MM.1S (cell line): ENCODE measurements around the gene DNAH8.

Source experiments
- DNase-seq: peaks from one replicate; pipeline ENCODE4 v3.0.0-alpha.2; 2015
- H2AFZ ChIP-seq: fragments of 300-600 bp; sonication (generic); 2 replicates; pipeline ENCODE4 v1.6.0; 2016; ENCODE audit warnings: antibody characterized with exemption, low read length
- H3F3A ChIP-seq: fragments of 300-600 bp; sonication (generic); 2 replicates; pipeline ENCODE4 v1.6.1; 2016; ENCODE audit warnings: mild to moderate bottlenecking, antibody characterized with exemption, low read length, moderate library complexity, mixed read lengths; ENCODE audit not compliant: insufficient read depth
- H3K27ac ChIP-seq: fragments of 300-600 bp; sonication (generic); 2 replicates; pipeline ENCODE4 v1.5.1; 2016; ENCODE audit warnings: mild to moderate bottlenecking, low read length
- H3K27me3 ChIP-seq: fragments of 300-600 bp; sonication (generic); replicated peaks from 2 replicates; pipeline ENCODE4 v1.6.0; 2016; ENCODE audit warnings: low read length; ENCODE audit not compliant: insufficient read depth
- H3K36me3 ChIP-seq: fragments of 300-600 bp; sonication (generic); replicated peaks from 2 replicates; pipeline ENCODE4 v1.6.1; 2016; ENCODE audit warnings: mild to moderate bottlenecking, low read length, mixed read lengths; ENCODE audit not compliant: insufficient read depth
- H3K4me1 ChIP-seq: fragments of 300-600 bp; sonication (generic); 2 replicates; pipeline ENCODE4 v1.6.1; 2016; ENCODE audit warnings: low read length, mixed read lengths
- H3K4me2 ChIP-seq: fragments of 300-600 bp; sonication (generic); 2 replicates; pipeline ENCODE4 v1.6.0; 2016; ENCODE audit warnings: low read depth, low read length
- H3K4me3 ChIP-seq: fragments of 300-600 bp; sonication (generic); 2 replicates; pipeline ENCODE4 v1.5.1; 2016; ENCODE audit warnings: low read length, mixed read lengths
- H3K79me2 ChIP-seq: fragments of 300-600 bp; sonication (generic); 2 replicates; pipeline ENCODE4 v1.6.1; 2016; ENCODE audit warnings: mixed run types, low read length, mixed read lengths
- H3K9ac ChIP-seq: fragments of 300-600 bp; sonication (generic); 2 replicates; pipeline ENCODE4 v1.6.1; 2016; ENCODE audit warnings: low read length, mixed read lengths
- H3K9me2 ChIP-seq: fragments of 300-600 bp; sonication (generic); replicated peaks from 2 replicates; pipeline ENCODE4 v1.6.1; 2016; ENCODE audit warnings: mild to moderate bottlenecking, low read length, mixed read lengths; ENCODE audit not compliant: insufficient read depth
- H3K9me3 ChIP-seq: fragments of 300-600 bp; sonication (generic); replicated peaks from 2 replicates; pipeline ENCODE4 v1.6.1; 2016; ENCODE audit warnings: mild to moderate bottlenecking, low read length, mixed read lengths; ENCODE audit not compliant: insufficient read depth
- H4K20me1 ChIP-seq: fragments of 300-600 bp; sonication (generic); 2 replicates; pipeline ENCODE4 v1.6.1; 2016; ENCODE audit warnings: mild to moderate bottlenecking, low read length, moderate library complexity, mixed read lengths; ENCODE audit not compliant: insufficient read depth
- EZH2 ChIP-seq: fragments of 300-600 bp; sonication (generic); optimal IDR thresholded peaks from 2 replicates; pipeline ENCODE3; 2017; ENCODE audit warnings: low read depth, mild to moderate bottlenecking, antibody characterized with exemption, low read length, mixed read lengths
- EZH2phosphoT487 ChIP-seq: fragments of 300-600 bp; sonication (generic); IDR thresholded peaks from 2 replicates; pipeline ENCODE4 v1.6.1; 2018; ENCODE audit warnings: antibody characterized with exemption, low read length
- TF ChIP-seq, protein P1 (sequence below): fragments of 300-600 bp; sonication (generic); IDR thresholded peaks from 2 replicates; pipeline ENCODE4 v1.5.1; 2016; ENCODE audit warnings: antibody characterized with exemption, low read length, mixed read lengths

Gene DNAH8

GRCh38 chr6:38901802-38902522 lies 186.9 kb downstream of the DNAH8 start:
- no peak for DNase-seq
- Histone ChIP-seq H3K27me3 (no peaks in the 10 kb centered on the region), H3K4me3 (no peak overlapping the region), H3K36me3 (no peaks in the 10 kb centered on the region), H3K9me2 (no peaks in the 10 kb centered on the region), H3F3A (no peaks in the 10 kb centered on the region), H2AFZ (no peak overlapping the region), H3K4me2 (no peak overlapping the region), H4K20me1 (no peaks in the 10 kb centered on the region), H3K79me2 (no peaks in the 10 kb centered on the region), H3K27ac (no peak overlapping the region), H3K4me1 (no peaks in the 10 kb centered on the region), H3K9ac (no peak overlapping the region), H3K9me3 (no peaks in the 10 kb centered on the region)
- TF ChIP-seq, protein P1, sequence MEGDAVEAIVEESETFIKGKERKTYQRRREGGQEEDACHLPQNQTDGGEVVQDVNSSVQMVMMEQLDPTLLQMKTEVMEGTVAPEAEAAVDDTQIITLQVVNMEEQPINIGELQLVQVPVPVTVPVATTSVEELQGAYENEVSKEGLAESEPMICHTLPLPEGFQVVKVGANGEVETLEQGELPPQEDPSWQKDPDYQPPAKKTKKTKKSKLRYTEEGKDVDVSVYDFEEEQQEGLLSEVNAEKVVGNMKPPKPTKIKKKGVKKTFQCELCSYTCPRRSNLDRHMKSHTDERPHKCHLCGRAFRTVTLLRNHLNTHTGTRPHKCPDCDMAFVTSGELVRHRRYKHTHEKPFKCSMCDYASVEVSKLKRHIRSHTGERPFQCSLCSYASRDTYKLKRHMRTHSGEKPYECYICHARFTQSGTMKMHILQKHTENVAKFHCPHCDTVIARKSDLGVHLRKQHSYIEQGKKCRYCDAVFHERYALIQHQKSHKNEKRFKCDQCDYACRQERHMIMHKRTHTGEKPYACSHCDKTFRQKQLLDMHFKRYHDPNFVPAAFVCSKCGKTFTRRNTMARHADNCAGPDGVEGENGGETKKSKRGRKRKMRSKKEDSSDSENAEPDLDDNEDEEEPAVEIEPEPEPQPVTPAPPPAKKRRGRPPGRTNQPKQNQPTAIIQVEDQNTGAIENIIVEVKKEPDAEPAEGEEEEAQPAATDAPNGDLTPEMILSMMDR, result no peak
- TF ChIP-seq EZH2phosphoT487, result no peak
- no peak for TF ChIP-seq EZH2

GRCh38 chr6:38906582-38906981 lies 191.5 kb downstream of the DNAH8 start:
- Histone ChIP-seq H3K4me2 (0 out of 2 replicates have a peak overlapping the region, but pooled peaks have one; percentile 7), H4K20me1 (no peaks in the 10 kb centered on the region), H3K9me2 (no peaks in the 10 kb centered on the region), H3K4me3 (no peak overlapping the region), H3K9ac (no peak overlapping the region), H3K36me3 (no peaks in the 10 kb centered on the region), H3F3A (no peaks in the 10 kb centered on the region), H3K4me1 (no peaks in the 10 kb centered on the region), H2AFZ (no peak overlapping the region), H3K79me2 (no peaks in the 10 kb centered on the region), H3K27ac (no peak overlapping the region), H3K9me3 (no peaks in the 10 kb centered on the region), H3K27me3 (no peaks in the 10 kb centered on the region)
- TF ChIP-seq EZH2 (no peak), EZH2phosphoT487 (no peak)
- TF ChIP-seq, protein P1, result no peak
- peak; percentile 46 for DNase-seq

DNA sequence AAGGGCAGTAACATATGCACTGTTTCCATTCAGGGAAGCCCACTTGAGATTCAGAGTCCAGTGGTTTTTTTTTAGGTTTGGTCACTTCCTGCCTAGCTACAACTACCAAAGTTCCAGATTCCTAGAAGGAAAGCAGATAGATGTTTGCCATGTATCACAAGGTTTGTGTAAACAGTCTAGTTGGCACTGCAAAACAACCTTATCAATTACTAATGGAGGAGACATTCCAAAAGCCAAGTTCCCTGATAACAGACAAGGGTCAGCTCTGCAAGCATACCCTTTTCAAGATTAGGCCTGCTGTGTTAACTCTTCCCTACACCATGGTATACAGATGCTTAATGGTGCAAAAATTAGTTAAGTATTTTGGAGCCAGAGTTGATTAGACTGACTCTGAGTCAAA lies 192.2 kb downstream of the DNAH8 start:
- Histone ChIP-seq H3K27ac (no peak overlapping the region), H3K9me2 (no peaks in the 10 kb centered on the region), H3K9me3 (no peaks in the 10 kb centered on the region), H3F3A (no peaks in the 10 kb centered on the region), H3K4me1 (no peaks in the 10 kb centered on the region), H3K36me3 (no peaks in the 10 kb centered on the region), H3K27me3 (no peaks in the 10 kb centered on the region), H3K79me2 (no peaks in the 10 kb centered on the region), H3K9ac (no peak overlapping the region), H2AFZ (no peak overlapping the region), H4K20me1 (no peaks in the 10 kb centered on the region), H3K4me3 (no peak overlapping the region), H3K4me2 (no peak overlapping the region)
- TF ChIP-seq, protein P1, result no peak
- TF ChIP-seq EZH2, result no peak
- no peak for TF ChIP-seq EZH2phosphoT487
- DNase-seq, result no peak
